COR-L47 (cell line): Measurements from ENCODE around the gene BMP6.
"Not testable (repeated sequence)": the region's sequence is repeated elsewhere in the genome, so short reads cannot be mapped to it uniquely, and the experiment has no call there.

ENCODE experiments used
- DNase-seq: peaks from one replicate; lab custom pipeline; 2025; lab: John Stamatoyannopoulos, UW

Gene BMP6

GRCh38 chr6:7787731-7788130 lies 61.8 kb downstream of the BMP6 start:
- DNase-seq, result no peak

GRCh38 chr6:7794509-7794908 lies 68.6 kb downstream of the BMP6 start:
- DNase-seq, result no peak

GRCh38 chr6:7797386-7797785 lies 71.5 kb downstream of the BMP6 start:
- DNase-seq, result no peak

GRCh38 chr6:7798751-7799150 lies 72.9 kb downstream of the BMP6 start:
- no peak for DNase-seq

GRCh38 chr6:7802662-7803061 lies 76.8 kb downstream of the BMP6 start:
- DNase-seq, result no peak

GRCh38 chr6:7803214-7803613 lies 77.3 kb downstream of the BMP6 start:
- no peak for DNase-seq

GRCh38 chr6:7805078-7805849 lies 79.4 kb downstream of the BMP6 start:
- DNase-seq, result no peak

- DNase-seq, result no peak
Observed at GRCh38 chr6:7805850-7806214, 79.9 kb downstream of the BMP6 start.

GRCh38 chr6:7806711-7807110 lies 80.8 kb downstream of the BMP6 start:
- DNase-seq, result no peak

GRCh38 chr6:7809346-7809745 lies 83.4 kb downstream of the BMP6 start:
- no peak for DNase-seq

- DNase-seq, result no peak
Observed at GRCh38 chr6:7811441-7811840, 85.5 kb downstream of the BMP6 start.

GRCh38 chr6:7812623-7813022 lies 86.7 kb downstream of the BMP6 start:
- DNase-seq, result no peak

- DNase-seq, result no peak
Observed at GRCh38 chr6:7813193-7813592, 87.3 kb downstream of the BMP6 start.

GRCh38 chr6:7813704-7814103 lies 87.8 kb downstream of the BMP6 start:
- no peak for DNase-seq

GRCh38 chr6:7815716-7816115 lies 89.8 kb downstream of the BMP6 start:
- no peak for DNase-seq

GRCh38 chr6:7817184-7817583 lies 91.3 kb downstream of the BMP6 start:
- DNase-seq, result not testable (repeated sequence)

- DNase-seq, result no peak
Observed at GRCh38 chr6:7818257-7819214, 92.6 kb downstream of the BMP6 start.

GRCh38 chr6:7819431-7820015 lies 93.6 kb downstream of the BMP6 start:
- no peak for DNase-seq

- no peak for DNase-seq
Observed at GRCh38 chr6:7820288-7820835, 94.5 kb downstream of the BMP6 start.

- no peak for DNase-seq
Observed at GRCh38 chr6:7821426-7821825, 95.5 kb downstream of the BMP6 start.

- DNase-seq, result no peak
Observed at GRCh38 chr6:7823552-7823951, 97.7 kb downstream of the BMP6 start.

GRCh38 chr6:7825986-7826385 lies 100.1 kb downstream of the BMP6 start:
- DNase-seq, result no peak

GRCh38 chr6:7827142-7827541 lies 101.2 kb downstream of the BMP6 start:
- no peak for DNase-seq
